C4-2B (cell line): Measurements from ENCODE around the gene SH3BGRL3.
A peak's percentile ranks its signal among the peaks of the same experiment; 100 is the strongest.
"Not testable (repeated sequence)": the region's sequence is repeated elsewhere in the genome, so short reads cannot be mapped to it uniquely, and the experiment has no call there.

Source experiments
- H3K27ac ChIP-seq: fragments of 450-650 bp; 2 replicates; pipeline ENCODE4 v1.5.1; 2017
- CTCF ChIP-seq: fragments of 450-650 bp; conservative IDR thresholded peaks from 2 replicates; pipeline ENCODE4 v1.5.1; 2017; ENCODE audit warnings: mild to moderate bottlenecking
- ZFX ChIP-seq: fragments of 450-650 bp; IDR thresholded peaks from 2 replicates; pipeline ENCODE4 v1.6.1; 2017

SH3BGRL3 gene

GRCh38 chr1:26279456-26280332 lies at the start of gene SH3BGRL3:
Gene SH3BGRL3, plus strand, starts transcription at chr1:26280086. Its CDS starts 70 bp downstream, at chr1:26280156.
- H3K27ac ChIP-seq: peak within 1 kb of the TSS; percentile 76
- TF ChIP-seq CTCF (peak; percentile 46), ZFX (no peak)

GRCh38 chr1:26230682-26231081 lies 49.2 kb upstream of the SH3BGRL3 start:
- H3K27ac ChIP-seq: not testable (repeated sequence)

- TF ChIP-seq CTCF: peak; percentile 88
- TF ChIP-seq ZFX: 0 out of 2 replicates have a peak, but pooled peaks have one; percentile 36
Measured at GRCh38 chr1:26233903-26234643, 45.8 kb upstream of the SH3BGRL3 start, which contains the start of gene CEP85. Gene CEP85, plus strand, starts transcription at chr1:26234200. Its CDS starts 5,584 bp downstream, at chr1:26239784.

GRCh38 chr1:26234644-26235370 lies 45.1 kb upstream of the SH3BGRL3 start:
- peak overlapping the region; percentile 85 for H3K27ac ChIP-seq
- TF ChIP-seq CTCF (no peak), ZFX (no peak)

More at GRCh38 chr1:26233903-26234643, 45.8 kb upstream of the SH3BGRL3 start, which contains the start of gene CEP85:
- H3K27ac ChIP-seq: peak within 1 kb of the TSS; percentile 85

GRCh38 chr1:26237230-26237966 lies 42.5 kb upstream of the SH3BGRL3 start:
- TF ChIP-seq ZFX (no peak), CTCF (no peak)
- H3K27ac ChIP-seq: no peak overlapping the region

- no peak for TF ChIP-seq ZFX
- no peak for TF ChIP-seq CTCF
- H3K27ac ChIP-seq: no peak overlapping the region
Measured at GRCh38 chr1:26239936-26240335, 40.0 kb upstream of the SH3BGRL3 start.

- H3K27ac ChIP-seq: no peak overlapping the region
- TF ChIP-seq ZFX (no peak), CTCF (no peak)
Measured at GRCh38 chr1:26252718-26253117, 27.2 kb upstream of the SH3BGRL3 start.
